B cell (primary cell): Measurements from ENCODE around the gene PTBP3. TPM values are rescaled to one million over a fixed set of nuclear protein-coding genes. Genes with fewer than 3 reads are reported as not detected.

Source experiments
- ATAC-seq: fragments of 200-7000 bp; cut with Tn5 transposase; one replicate; pipeline ENCODE4 v1.10.0; 2021; ENCODE audit warnings: low read depth, mild to moderate bottlenecking, moderate number of reproducible peaks, moderate library complexity
- CTCF ChIA-PET: fragments of 350-600 bp; sonication (Branson Sonifier 250); formaldehyde crosslinking; loops from one replicate; lab custom pipeline; 2021; ENCODE audit warnings: antibody characterized with exemption, inconsistent platforms; lab: Charles Lee
- POLR2A ChIA-PET: fragments of 350-600 bp; sonication (Branson Sonifier 250); formaldehyde crosslinking; loops from one replicate; lab custom pipeline; 2021; ENCODE audit warnings: antibody characterized with exemption; lab: Charles Lee
- DNase-seq: peaks from one replicate; pipeline ENCODE4 v3.0.0; 2013
- H2AFZ ChIP-seq: 2 replicates; pipeline ENCODE4 v1.6.1; 2012; ENCODE audit warnings: mild to moderate bottlenecking, low read depth, low read length; ENCODE audit not compliant: insufficient read depth, poor library complexity, severe bottlenecking
- H3K27ac ChIP-seq, 2 donors: 1 replicate in 1 of 2; 2 replicates in 1 of 2; pipeline ENCODE4 v1.5.1; 2012 to 2013; ENCODE audit warnings: low read length in 2 of 2, mild to moderate bottlenecking in 2 of 2, moderate library complexity in 1 of 2
- H3K27me3 ChIP-seq, 4 experiments: fragments of 200-600 bp in 1 of 4; sonication (generic) in 1 of 4; replicated peaks in 1 of 4; 1 replicate in 2 of 4; 2 replicates in 2 of 4; pipeline versions ENCODE4 v1.6.1 to v1.7.0; 2013 to 2016; ENCODE audit warnings: low read length in 3 of 4, mild to moderate bottlenecking in 2 of 4, mixed read lengths in 1 of 4, moderate library complexity in 1 of 4; ENCODE audit not compliant: insufficient read depth in 4 of 4, control insufficient read depth in 3 of 4; ENCODE audit errors: control extremely low read depth in 1 of 4
- H3K36me3 ChIP-seq, 2 experiments: replicated peaks in 1 of 2; 1 replicate in 1 of 2; 2 replicates in 1 of 2; pipeline versions ENCODE4 v1.6.1 to v1.7.1; 2013; ENCODE audit warnings: low read length in 1 of 2; ENCODE audit not compliant: insufficient read depth in 2 of 2, control insufficient read depth in 1 of 2; ENCODE audit errors: control extremely low read depth in 1 of 2, extremely low read depth in 1 of 2
- H3K4me1 ChIP-seq, 2 donors: fragments of 200-600 bp in 1 of 2; sonication (generic) in 1 of 2; 1 replicate in 1 of 2; 2 replicates in 1 of 2; pipeline versions ENCODE4 v1.5.1 to v1.6.1; 2013 to 2017; ENCODE audit warnings: low read length in 2 of 2; ENCODE audit not compliant: control insufficient read depth in 2 of 2, insufficient read depth in 2 of 2
- H3K4me2 ChIP-seq: replicated peaks from 2 replicates; pipeline ENCODE3; 2012; ENCODE audit warnings: mild to moderate bottlenecking, low read depth, low read length; ENCODE audit not compliant: poor library complexity, severe bottlenecking
- H3K4me3 ChIP-seq, 5 experiments: fragments of 200-600 bp in 1 of 5; sonication (generic) in 1 of 5; 1 replicate in 3 of 5; 2 replicates in 2 of 5; pipeline versions ENCODE4 v1.5.1 to v1.7.0; 2011 to 2016; ENCODE audit warnings: low read length in 4 of 5, mild to moderate bottlenecking in 4 of 5, low read depth in 2 of 5, control low read depth in 1 of 5, moderate library complexity in 1 of 5; ENCODE audit not compliant: insufficient read depth in 1 of 5; ENCODE audit errors: control extremely low read depth in 1 of 5, extremely low read depth in 1 of 5
- H3K79me2 ChIP-seq: fragments of 200-600 bp; sonication (generic); one replicate; pipeline ENCODE4 v1.6.0; 2016; ENCODE audit warnings: low read length; ENCODE audit not compliant: control insufficient read depth, insufficient read depth
- H3K9ac ChIP-seq: fragments of 200-600 bp; sonication (generic); 2 replicates; pipeline ENCODE4 v1.6.1; 2017; ENCODE audit warnings: mild to moderate bottlenecking, low read length, moderate library complexity
- H3K9me3 ChIP-seq, 3 donors: one replicate each; pipeline versions ENCODE4 v1.6.1 to v1.7.1; 2013; ENCODE audit warnings: low read length in 2 of 3; ENCODE audit not compliant: control insufficient read depth in 2 of 3, insufficient read depth in 1 of 3; ENCODE audit errors: control extremely low read depth in 1 of 3
- H4K20me1 ChIP-seq: 2 replicates; pipeline ENCODE4 v1.6.0; 2012; ENCODE audit warnings: mild to moderate bottlenecking, low read length; ENCODE audit not compliant: insufficient read depth, control insufficient read depth, poor library complexity, severe bottlenecking
- H3K27ac Mint-ChIP-seq: one replicate; pipeline ENCODE4 v1.8.0; 2021; ENCODE audit warnings: mixed read lengths
- H3K27me3 Mint-ChIP-seq: one replicate; pipeline ENCODE4 v1.8.0; 2021; ENCODE audit warnings: mixed read lengths
- H3K4me1 Mint-ChIP-seq: one replicate; pipeline ENCODE4 v1.8.0; 2021; ENCODE audit warnings: mixed read lengths
- H3K4me3 Mint-ChIP-seq: one replicate; pipeline ENCODE4 v1.8.0; 2021; ENCODE audit warnings: mixed read lengths
- H3K9me3 Mint-ChIP-seq: one replicate; pipeline ENCODE4 v1.8.0; 2022; ENCODE audit warnings: mixed read lengths; ENCODE audit not compliant: insufficient read depth
- CTCF ChIP-seq: fragments of 200-600 bp; IDR thresholded peaks from one replicate; pipeline ENCODE4 v1.8.0; 2022; ENCODE audit warnings: antibody characterized with exemption, mild to moderate bottlenecking
- EZH2 ChIP-seq: IDR thresholded peaks from 2 replicates; pipeline ENCODE4 v1.6.1; 2012; ENCODE audit warnings: borderline replicate concordance, low read depth, mild to moderate bottlenecking, moderate library complexity, low read length; ENCODE audit not compliant: insufficient read depth, poor library complexity, severe bottlenecking
- WGBS: methylation state at CpG from one replicate; pipeline ENCODE4 v1.1.5; 2013; ENCODE audit warnings: missing lambda C conversion rate; ENCODE audit not compliant: insufficient coverage; 5-methylcytosine and 5-hydroxymethylcytosine counted together
- intact Hi-C: fragments of 100-400 bp; cut with micrococcal nuclease; formaldehyde crosslinking; loops from one replicate; pipeline ENCODE4 v1.10.0; 2022
- polyA plus RNA-seq: library from polyadenylated mRNA; depleted of rRNA; stranded (reverse); fragments of >200 nt; gene quantifications from 2 replicates; pipeline ENCODE4 v1.2.3, GENCODE V29; 2012
- total RNA-seq, 2 donors: library from RNA; stranded (reverse); fragments of 120-200 nt in 1 of 2; gene quantifications; 1 replicate in 1 of 2; 2 replicates in 1 of 2; pipeline versions ENCODE4 v1.2.3 to v1.2.4, GENCODE V29; 2013 to 2022

Gene PTBP3
- total and polyA plus RNA-seq, 2 donors (not counting 1 experiment from before 2014, with no cell fraction given) = 22.8 to 133 TPM

GRCh38 chr9:112278152-112278551 is 55.3 kb downstream of the PTBP3 start:
- Histone ChIP-seq H3K4me3 (no peak overlapping the region), H3K36me3 (peaks cover 3 to 5% of the 10 kb centered on the region in 2 experiments), H3K27me3 (no peaks in the 10 kb centered on the region), H3K9me3 (peaks cover 0 to 4% (median under 1%) of the 10 kb centered on the region in 3 donors), H3K79me2 (peaks cover 82% of the 10 kb centered on the region), H3K4me2 (no peak overlapping the region), H2AFZ (no peak overlapping the region), H3K9ac (no peak overlapping the region), H3K4me1 (peaks cover 0 to 4% of the 10 kb centered on the region in 2 donors), H3K27ac (no peak overlapping the region), H4K20me1 (peaks cover 35% of the 10 kb centered on the region)
- H3K9me3 Mint-ChIP-seq = peaks cover 4% of the 10 kb centered on the region
- peaks cover 48% of the 10 kb centered on the region for H3K4me1 Mint-ChIP-seq
- DNase-seq (no peak), ATAC-seq (no peak)
- H3K27me3 Mint-ChIP-seq = no peaks in the 10 kb centered on the region
- WGBS = no CpG with 5 or more reads among the region's 3 CpGs
- ChIA-PET CTCF (no interaction called here), POLR2A (interaction anchor here (0.6 kb wide), 1 partner anchor 35 kb away, joined by 5 read pairs; no protein-coding TSS in a partner anchor)
- intact Hi-C loops = no loop called here
- no peak overlapping the region for H3K27ac Mint-ChIP-seq
- no peak for TF ChIP-seq EZH2
- no peak for TF ChIP-seq CTCF
- no peak overlapping the region for H3K4me3 Mint-ChIP-seq

- no peak overlapping the region for H3K4me2 ChIP-seq
- Mint-ChIP-seq H3K4me3 (no peak overlapping the region), H3K27ac (no peak overlapping the region), H3K9me3 (no peaks in the 10 kb centered on the region), H3K27me3 (no peaks in the 10 kb centered on the region), H3K4me1 (peaks cover 44% of the 10 kb centered on the region)
- CTCF ChIA-PET = no interaction called here
- H3K4me3 ChIP-seq = no peak overlapping the region
- no peaks in the 10 kb centered on the region for H3K9me3 ChIP-seq
- H3K79me2 ChIP-seq = peaks cover 80% of the 10 kb centered on the region
- H2AFZ ChIP-seq = no peak overlapping the region
- ATAC-seq = no peak
- intact Hi-C loops = no loop called here
- H4K20me1 ChIP-seq = peaks cover 26% of the 10 kb centered on the region
- no peak overlapping the region for H3K9ac ChIP-seq
- no peak overlapping the region for H3K27ac ChIP-seq
- H3K4me1 ChIP-seq = peaks cover 0 to 4% of the 10 kb centered on the region in 2 donors
- 100% methylated on average over 1 of the region's 1 CpG for WGBS
- peaks cover 3 to 11% of the 10 kb centered on the region in 2 experiments for H3K36me3 ChIP-seq
- no peak for DNase-seq
- no peaks in the 10 kb centered on the region for H3K27me3 ChIP-seq
- POLR2A ChIA-PET = no interaction called here
- TF ChIP-seq EZH2 (no peak), CTCF (no peak)
Observed at GRCh38 chr9:112274600-112274999, 58.8 kb downstream of the PTBP3 start.
